Mesenchymal stem cell (in vitro differentiated cells and primary cell): ENCODE data around the gene DPYD.

Source experiments
- DNase-seq: peaks from one replicate; pipeline ENCODE4 v3.0.0-alpha.2; 2013
- H2AFZ ChIP-seq: one replicate; pipeline ENCODE4 v1.6.1; 2013; ENCODE audit warnings: low read depth, mild to moderate bottlenecking, control low read depth, inconsistent platforms, low read length, moderate library complexity
- H2AK5ac ChIP-seq: 2 replicates; pipeline ENCODE4 v1.6.1; 2013; ENCODE audit warnings: low read length, moderate library complexity, mild to moderate bottlenecking, inconsistent platforms; ENCODE audit not compliant: severe bottlenecking
- H2BK120ac ChIP-seq: one replicate; pipeline ENCODE4 v1.6.1; 2013; ENCODE audit warnings: low read depth, mild to moderate bottlenecking, inconsistent platforms, low read length, moderate library complexity
- H2BK12ac ChIP-seq, 2 experiments: one replicate each; pipeline ENCODE4 v1.6.1; 2013; ENCODE audit warnings: inconsistent platforms in 2 of 2, low read length in 2 of 2, mild to moderate bottlenecking in 2 of 2, moderate library complexity in 2 of 2, control low read depth in 1 of 2
- H2BK15ac ChIP-seq: one replicate; pipeline ENCODE4 v1.6.1; 2013; ENCODE audit warnings: mild to moderate bottlenecking, low read depth, inconsistent platforms; ENCODE audit not compliant: poor library complexity, severe bottlenecking
- H2BK5ac ChIP-seq: 2 replicates; pipeline ENCODE4 v1.6.1; 2013; ENCODE audit warnings: low read depth, mild to moderate bottlenecking, low read length, control low read depth, inconsistent platforms; ENCODE audit not compliant: poor library complexity, severe bottlenecking
- H3K14ac ChIP-seq, 2 experiments: one replicate each; pipeline ENCODE4 v1.6.1; 2013; ENCODE audit warnings: inconsistent platforms in 2 of 2, low read length in 2 of 2, control low read depth in 1 of 2, mild to moderate bottlenecking in 1 of 2, moderate library complexity in 1 of 2
- H3K18ac ChIP-seq, 2 experiments: one replicate each; pipeline ENCODE4 v1.6.1; 2013; ENCODE audit warnings: inconsistent platforms in 2 of 2, low read length in 2 of 2, control low read depth in 1 of 2, low read depth in 1 of 2, mild to moderate bottlenecking in 1 of 2
- H3K23ac ChIP-seq, 2 experiments: one replicate each; pipeline ENCODE4 v1.6.1; 2013; ENCODE audit warnings: inconsistent platforms in 2 of 2, low read length in 2 of 2, mild to moderate bottlenecking in 2 of 2, moderate library complexity in 2 of 2, control low read depth in 1 of 2
- H3K27ac ChIP-seq: 2 replicates; pipeline ENCODE4 v1.5.1; 2013; ENCODE audit warnings: mild to moderate bottlenecking, moderate library complexity, low read length, control low read depth, inconsistent platforms; ENCODE audit not compliant: poor library complexity, severe bottlenecking
- H3K27me3 ChIP-seq, 2 experiments: 2 replicates each; pipeline versions ENCODE4 v1.6.1 to v1.7.0; 2013; ENCODE audit warnings: low read length in 2 of 2, mild to moderate bottlenecking in 2 of 2, moderate library complexity in 2 of 2, control low read depth in 1 of 2, inconsistent platforms in 1 of 2; ENCODE audit not compliant: control insufficient read depth in 1 of 2, insufficient read depth in 1 of 2
- H3K36me3 ChIP-seq, 2 experiments: 2 replicates each; pipeline versions ENCODE4 v1.6.1 to v1.7.0; 2013; ENCODE audit warnings: low read length in 2 of 2, control low read depth in 1 of 2, inconsistent platforms in 1 of 2, low read depth in 1 of 2, mild to moderate bottlenecking in 1 of 2; ENCODE audit not compliant: insufficient read depth in 2 of 2, control insufficient read depth in 1 of 2
- H3K4ac ChIP-seq, 2 experiments: one replicate each; pipeline ENCODE4 v1.6.1; 2013; ENCODE audit warnings: inconsistent platforms in 2 of 2, low read length in 2 of 2, mild to moderate bottlenecking in 2 of 2, moderate library complexity in 2 of 2, control low read depth in 1 of 2, low read depth in 1 of 2
- H3K4me1 ChIP-seq: 2 replicates; pipeline ENCODE4 v1.6.1; 2013; ENCODE audit warnings: low read depth, low read length, control low read depth; ENCODE audit not compliant: control insufficient read depth, insufficient read depth
- H3K4me2 ChIP-seq: 2 replicates; pipeline ENCODE4 v1.6.1; 2013; ENCODE audit warnings: low read length, mild to moderate bottlenecking, inconsistent platforms; ENCODE audit not compliant: poor library complexity, severe bottlenecking
- H3K4me3 ChIP-seq, 2 experiments: 2 replicates each; pipeline versions ENCODE4 v1.5.1 to v1.7.0; 2013; ENCODE audit warnings: low read length in 2 of 2, mild to moderate bottlenecking in 2 of 2, control low read depth in 1 of 2, low read depth in 1 of 2; ENCODE audit not compliant: insufficient read depth in 1 of 2
- H3K79me1 ChIP-seq: replicated peaks from 2 replicates; pipeline ENCODE4 v1.6.1; 2013; ENCODE audit warnings: mild to moderate bottlenecking, control low read depth, low read length, inconsistent platforms; ENCODE audit not compliant: poor library complexity, severe bottlenecking
- H3K9ac ChIP-seq: 2 replicates; pipeline ENCODE4 v1.7.0; 2013; ENCODE audit warnings: mild to moderate bottlenecking, low read length, moderate library complexity
- H3K9me3 ChIP-seq: 2 replicates; pipeline ENCODE4 v1.7.0; 2013; ENCODE audit warnings: mild to moderate bottlenecking, low read length; ENCODE audit not compliant: control insufficient read depth
- H4K8ac ChIP-seq: one replicate; pipeline ENCODE4 v1.6.1; 2013; ENCODE audit warnings: inconsistent platforms, mild to moderate bottlenecking, low read length, moderate library complexity
- H4K91ac ChIP-seq: one replicate; pipeline ENCODE4 v1.6.1; 2013; ENCODE audit warnings: mild to moderate bottlenecking, low read length, inconsistent platforms
- WGBS: methylation state at CpG from one replicate; pipeline ENCODE4 v1.1.7; 2013; ENCODE audit warnings: mixed read lengths; 5-methylcytosine and 5-hydroxymethylcytosine counted together

Gene DPYD

GRCh38 chr1:97377432-97378034 lies 543.3 kb downstream of the DPYD start:
- Histone ChIP-seq H2AFZ (no peak overlapping the region), H2BK5ac (no peak overlapping the region), H3K4me1 (peaks cover 4% of the 10 kb centered on the region), H2BK120ac (no peak overlapping the region), H3K4ac (no peak overlapping the region), H3K79me1 (no peaks in the 10 kb centered on the region), H3K27me3 (no peaks in the 10 kb centered on the region), H4K91ac (no peak overlapping the region), H3K9me3 (no peaks in the 10 kb centered on the region), H3K9ac (no peak overlapping the region), H2BK15ac (no peak overlapping the region), H3K18ac (no peak overlapping the region), H3K27ac (no peak overlapping the region), H3K4me2 (no peak overlapping the region), H3K14ac (no peak overlapping the region), H2BK12ac (no peak overlapping the region), H3K36me3 (peaks cover 0 to 3% of the 10 kb centered on the region in 2 experiments), H4K8ac (no peak overlapping the region), H3K4me3 (no peak overlapping the region), H2AK5ac (no peak overlapping the region), H3K23ac (no peak overlapping the region)
- 88% methylated on average over 5 of the region's 5 CpGs for WGBS
- peak; percentile 8 for DNase-seq

GRCh38 chr1:97373000-97373399 lies 547.8 kb downstream of the DPYD start:
- Histone ChIP-seq H2BK5ac (no peak overlapping the region), H3K27me3 (no peaks in the 10 kb centered on the region), H4K8ac (no peak overlapping the region), H4K91ac (no peak overlapping the region), H3K18ac (no peak overlapping the region), H2BK15ac (no peak overlapping the region), H3K23ac (no peak overlapping the region), H3K36me3 (peaks cover 0 to 3% of the 10 kb centered on the region in 2 experiments), H3K14ac (no peak overlapping the region), H3K79me1 (no peaks in the 10 kb centered on the region), H3K27ac (no peak overlapping the region), H2BK120ac (no peak overlapping the region), H2AK5ac (no peak overlapping the region), H3K9ac (no peak overlapping the region), H3K9me3 (no peaks in the 10 kb centered on the region), H3K4me1 (peaks cover 3% of the 10 kb centered on the region), H3K4me2 (no peak overlapping the region), H3K4ac (no peak overlapping the region), H2BK12ac (no peak overlapping the region), H2AFZ (no peak overlapping the region), H3K4me3 (no peak overlapping the region)
- WGBS, result 97% methylated on average over 5 of the region's 5 CpGs
- no peak for DNase-seq

GRCh38 chr1:97372531-97372930 lies 548.3 kb downstream of the DPYD start:
- Histone ChIP-seq H3K18ac (no peak overlapping the region), H3K9ac (no peak overlapping the region), H4K91ac (no peak overlapping the region), H2BK12ac (no peak overlapping the region), H3K27ac (no peak overlapping the region), H2BK120ac (no peak overlapping the region), H3K27me3 (no peaks in the 10 kb centered on the region), H2BK5ac (no peak overlapping the region), H3K4me1 (peaks cover under 1% of the 10 kb centered on the region), H2AK5ac (no peak overlapping the region), H3K14ac (no peak overlapping the region), H3K9me3 (no peaks in the 10 kb centered on the region), H4K8ac (no peak overlapping the region), H3K4me3 (no peak overlapping the region), H2AFZ (no peak overlapping the region), H3K4ac (no peak overlapping the region), H3K23ac (no peak overlapping the region), H3K4me2 (no peak overlapping the region), H2BK15ac (no peak overlapping the region), H3K79me1 (no peaks in the 10 kb centered on the region), H3K36me3 (peaks cover 0 to 1% of the 10 kb centered on the region in 2 experiments)
- DNase-seq, result no peak
- no CpG with 5 or more reads among the region's 1 CpG for WGBS

- Histone ChIP-seq H3K27me3 (no peaks in the 10 kb centered on the region), H3K23ac (no peak overlapping the region), H3K18ac (no peak overlapping the region), H4K91ac (no peak overlapping the region), H3K4ac (no peak overlapping the region), H3K79me1 (no peaks in the 10 kb centered on the region), H2AK5ac (no peak overlapping the region), H3K27ac (no peak overlapping the region), H2BK120ac (no peak overlapping the region), H3K14ac (no peak overlapping the region), H3K4me3 (no peak overlapping the region), H3K4me1 (no peaks in the 10 kb centered on the region), H2BK5ac (no peak overlapping the region), H3K4me2 (no peak overlapping the region), H2BK12ac (no peak overlapping the region), H4K8ac (no peak overlapping the region), H2AFZ (no peak overlapping the region), H3K9ac (no peak overlapping the region), H2BK15ac (no peak overlapping the region), H3K9me3 (no peaks in the 10 kb centered on the region), H3K36me3 (no peaks in the 10 kb centered on the region)
- no peak for DNase-seq
- no CpG with 5 or more reads among the region's 1 CpG for WGBS
Measured at GRCh38 chr1:97368296-97368695, 552.5 kb downstream of the DPYD start.
